ENCODE results near the gene TRMT1. TPM values are rescaled to one million over a fixed set of nuclear protein-coding genes. Genes with fewer than 3 reads are reported as not detected.
A peak's percentile ranks its signal among the peaks of the same experiment; 100 is the strongest.

Gene TRMT1
- total and polyA plus RNA-seq, 2 donors (not counting 1 experiment from before 2014, with no cell fraction given) = 12.2 to 20.3 TPM

- no peaks in the 10 kb centered on the region for H3K9me3 ChIP-seq (ENCODE audit: control insufficient read depth, insufficient read depth, low read depth, low read length)
- peaks cover 1% of the 10 kb centered on the region for H3K79me2 ChIP-seq (ENCODE audit: control insufficient read depth, insufficient read depth, low read length)
- no peak overlapping the region for H3K9ac ChIP-seq (ENCODE audit: insufficient read depth, low read length)
- no peak for TF ChIP-seq EZH2 (IDR thresholded peaks at IDR 0.05; ENCODE audit: low read length, missing control alignments)
- no peak for TF ChIP-seq CTCF (conservative IDR thresholded peaks at IDR 0.05 in 1 of 2, IDR thresholded peaks at IDR 0.05 in 1 of 2; ENCODE audit: low read depth in 1 of 2, low read length in 2 of 2)
- DNase-seq (ENCODE audit: low read depth in 2 of 2) = no peak
- H3K4me1 ChIP-seq (ENCODE audit: control insufficient read depth, extremely low read depth, insufficient read depth, low read length) = peaks cover 8% of the 10 kb centered on the region
- H2AFZ ChIP-seq (ENCODE audit: low read length) = no peak overlapping the region
- no peak overlapping the region for H3K4me2 ChIP-seq (ENCODE audit: extremely low read depth, insufficient read depth, low read length)
- no peak overlapping the region for H3K27ac ChIP-seq (ENCODE audit: insufficient read depth, low read length)
- H3K36me3 ChIP-seq (ENCODE audit: control insufficient read depth, insufficient read depth, low read length) = peaks cover 6% of the 10 kb centered on the region
- H3K27me3 ChIP-seq (ENCODE audit: control insufficient read depth, insufficient read depth, low read length) = no peaks in the 10 kb centered on the region
- no peaks in the 10 kb centered on the region for H4K20me1 ChIP-seq (ENCODE audit: control insufficient read depth, extremely low read depth, insufficient read depth, low read length)
- no peak overlapping the region for H3K4me3 ChIP-seq (replicated peaks in 1 of 4; ENCODE audit: control extremely low read depth in 1 of 4, insufficient read depth in 1 of 4, low read depth in 3 of 4, low read length in 4 of 4)
These were observed 22.4 kb downstream of the TRMT1 start for GRCh38 chr19:13094106-13094504.

GRCh38 chr19:13093407-13094105 is 23.0 kb downstream of the TRMT1 start:
- Histone ChIP-seq H3K4me1 (ENCODE audit: control insufficient read depth, extremely low read depth, insufficient read depth, low read length) (peaks cover 8% of the 10 kb centered on the region), H3K4me3 (replicated peaks in 1 of 4; ENCODE audit: control extremely low read depth in 1 of 4, insufficient read depth in 1 of 4, low read depth in 3 of 4, low read length in 4 of 4) (no peak overlapping the region), H3K9ac (ENCODE audit: insufficient read depth, low read length) (no peak overlapping the region), H2AFZ (ENCODE audit: low read length) (no peak overlapping the region), H3K36me3 (ENCODE audit: control insufficient read depth, insufficient read depth, low read length) (peaks cover 7% of the 10 kb centered on the region), H3K27ac (ENCODE audit: insufficient read depth, low read length) (no peak overlapping the region), H3K4me2 (ENCODE audit: extremely low read depth, insufficient read depth, low read length) (no peak overlapping the region), H3K27me3 (ENCODE audit: control insufficient read depth, insufficient read depth, low read length) (no peaks in the 10 kb centered on the region), H3K9me3 (ENCODE audit: control insufficient read depth, insufficient read depth, low read depth, low read length) (no peaks in the 10 kb centered on the region), H4K20me1 (ENCODE audit: control insufficient read depth, extremely low read depth, insufficient read depth, low read length) (no peaks in the 10 kb centered on the region), H3K79me2 (ENCODE audit: control insufficient read depth, insufficient read depth, low read length) (no peaks in the 10 kb centered on the region)
- no peak for TF ChIP-seq EZH2 (IDR thresholded peaks at IDR 0.05; ENCODE audit: low read length, missing control alignments)
- peak; percentile 84 to 88 for TF ChIP-seq CTCF (conservative IDR thresholded peaks at IDR 0.05 in 1 of 2, IDR thresholded peaks at IDR 0.05 in 1 of 2; ENCODE audit: low read depth in 1 of 2, low read length in 2 of 2)
- peak; percentile 80 to 83 for DNase-seq (ENCODE audit: low read depth in 2 of 2)

- Histone ChIP-seq H3K9me3 (ENCODE audit: control insufficient read depth, insufficient read depth, low read depth, low read length) (no peaks in the 10 kb centered on the region), H3K9ac (ENCODE audit: insufficient read depth, low read length) (no peak overlapping the region), H3K36me3 (ENCODE audit: control insufficient read depth, insufficient read depth, low read length) (peaks cover 7% of the 10 kb centered on the region), H3K4me3 (replicated peaks in 1 of 4; ENCODE audit: control extremely low read depth in 1 of 4, insufficient read depth in 1 of 4, low read depth in 3 of 4, low read length in 4 of 4) (no peak overlapping the region), H4K20me1 (ENCODE audit: control insufficient read depth, extremely low read depth, insufficient read depth, low read length) (no peaks in the 10 kb centered on the region), H2AFZ (ENCODE audit: low read length) (no peak overlapping the region), H3K4me2 (ENCODE audit: extremely low read depth, insufficient read depth, low read length) (no peak overlapping the region), H3K27ac (ENCODE audit: insufficient read depth, low read length) (no peak overlapping the region), H3K27me3 (ENCODE audit: control insufficient read depth, insufficient read depth, low read length) (no peaks in the 10 kb centered on the region), H3K4me1 (ENCODE audit: control insufficient read depth, extremely low read depth, insufficient read depth, low read length) (peaks cover 8% of the 10 kb centered on the region), H3K79me2 (ENCODE audit: control insufficient read depth, insufficient read depth, low read length) (no peaks in the 10 kb centered on the region)
- TF ChIP-seq CTCF (conservative IDR thresholded peaks at IDR 0.05 in 1 of 2, IDR thresholded peaks at IDR 0.05 in 1 of 2; ENCODE audit: low read depth in 1 of 2, low read length in 2 of 2) = no peak
- TF ChIP-seq EZH2 (IDR thresholded peaks at IDR 0.05; ENCODE audit: low read length, missing control alignments) = no peak
- peak in 1 of 2 donors; percentile 89 for DNase-seq (ENCODE audit: low read depth in 2 of 2)
These were observed 23.8 kb downstream of the TRMT1 start for GRCh38 chr19:13092606-13093235.

Data from fibroblast of lung (primary cell).